PC-3 (cell line): ENCODE measurements around the gene AEBP2. TPM values are rescaled to one million over a fixed set of nuclear protein-coding genes. Genes with fewer than 3 reads are reported as not detected.

Experiments
- ATAC-seq: fragments of 200-7000 bp; cut with Tn5 transposase; 2 replicates; pipeline ENCODE4 v1.9.1; 2020; ENCODE audit warnings: mild to moderate bottlenecking, moderate library complexity
- BruUV-seq: library from RNA; stranded (reverse); fragments of 400-500 nt; replicated peaks from 2 replicates; lab custom pipeline; 2021; lab: Mats Ljungman, UMichigan
- CTCF ChIA-PET: fragments of 300-600 bp; sonication (Branson Sonifier 250); formaldehyde crosslinking; loops from one replicate; lab custom pipeline; 2022; ENCODE audit warnings: antibody characterized with exemption; lab: Charles Lee
- POLR2A ChIA-PET: fragments of 300-600 bp; sonication (Branson Sonifier 250); formaldehyde crosslinking; loops from one replicate; lab custom pipeline; 2022; ENCODE audit warnings: antibody characterized with exemption; ENCODE audit not compliant: unreplicated experiment; lab: Charles Lee
- DNase-seq: peaks from one replicate; pipeline ENCODE4 v3.0.0-alpha.2; 2015
- H2AFZ ChIP-seq: fragments of 300-600 bp; sonication (generic); 2 replicates; pipeline ENCODE4 v1.6.0; 2016; ENCODE audit warnings: antibody characterized with exemption, low read length
- H3F3A ChIP-seq: fragments of 300-600 bp; sonication (generic); one replicate; pipeline ENCODE4 v1.6.0; 2017; ENCODE audit warnings: antibody characterized with exemption, low read length, control low read depth, mild to moderate bottlenecking; ENCODE audit not compliant: unreplicated experiment
- H3K27ac ChIP-seq: fragments of 300-600 bp; sonication (generic); 2 replicates; pipeline ENCODE4 v1.5.1; 2016; ENCODE audit warnings: mild to moderate bottlenecking, low read length
- H3K27me3 ChIP-seq: fragments of 300-600 bp; sonication (generic); 2 replicates; pipeline ENCODE4 v1.6.1; 2016; ENCODE audit warnings: low read length, mixed read lengths
- H3K36me3 ChIP-seq: fragments of 300-600 bp; sonication (generic); 2 replicates; pipeline ENCODE4 v1.6.1; 2016; ENCODE audit warnings: low read depth, mixed run types, low read length, mixed read lengths
- H3K4me1 ChIP-seq: fragments of 300-600 bp; sonication (generic); 2 replicates; pipeline ENCODE4 v1.5.1; 2016; ENCODE audit warnings: low read length; ENCODE audit not compliant: insufficient read depth
- H3K4me2 ChIP-seq: fragments of 300-600 bp; sonication (generic); 2 replicates; pipeline ENCODE4 v1.6.0; 2016; ENCODE audit warnings: low read length
- H3K4me3 ChIP-seq: fragments of 300-600 bp; sonication (generic); 2 replicates; pipeline ENCODE4 v1.5.1; 2016; ENCODE audit warnings: mild to moderate bottlenecking, low read length, mixed read lengths
- H3K79me2 ChIP-seq: fragments of 300-600 bp; sonication (generic); 2 replicates; pipeline ENCODE4 v1.6.1; 2017; ENCODE audit warnings: low read length, mixed read lengths
- H3K9ac ChIP-seq: fragments of 300-600 bp; sonication (generic); 2 replicates; pipeline ENCODE4 v1.6.0; 2016; ENCODE audit warnings: mild to moderate bottlenecking, low read length
- H3K9me2 ChIP-seq: fragments of 300-600 bp; sonication (generic); replicated peaks from 2 replicates; pipeline ENCODE4 v1.6.1; 2016; ENCODE audit warnings: mixed run types, low read length, mixed read lengths
- H3K9me3 ChIP-seq: fragments of 300-600 bp; sonication (generic); 2 replicates; pipeline ENCODE4 v1.6.1; 2016; ENCODE audit warnings: low read length, mixed read lengths
- H4K20me1 ChIP-seq: fragments of 300-600 bp; sonication (generic); 2 replicates; pipeline ENCODE4 v1.6.1; 2016; ENCODE audit warnings: low read length, mixed read lengths
- EZH2 ChIP-seq: fragments of 300-600 bp; sonication (generic); IDR thresholded peaks from one replicate; pipeline ENCODE4 v1.6.1; 2017; ENCODE audit warnings: antibody characterized with exemption, mild to moderate bottlenecking, low read length; ENCODE audit not compliant: unreplicated experiment
- EZH2phosphoT487 ChIP-seq: fragments of 300-600 bp; sonication (generic); IDR thresholded peaks from 2 replicates; pipeline ENCODE4 v1.6.1; 2018; ENCODE audit warnings: mild to moderate bottlenecking, antibody characterized with exemption, low read length, borderline replicate concordance
- intact Hi-C: fragments of 100-400 bp; cut with micrococcal nuclease; formaldehyde crosslinking; loops from 2 replicates; pipeline ENCODE4 v1.9.0; 2023
- total RNA-seq: library from RNA; depleted of rRNA; stranded (reverse); fragments of >200 nt; gene quantifications from 2 replicates; pipeline ENCODE4 v1.2.3, GENCODE V29; 2014
- TF ChIP-seq, protein P1 (sequence below): fragments of 300-600 bp; sonication (generic); conservative IDR thresholded peaks from 2 replicates; pipeline ENCODE4 v1.5.1; 2017; ENCODE audit warnings: antibody characterized with exemption, low read depth, mild to moderate bottlenecking, low read length

Gene AEBP2
- total RNA-seq, 1 experiment from 2014 or later, result 10.2 TPM

DNA sequence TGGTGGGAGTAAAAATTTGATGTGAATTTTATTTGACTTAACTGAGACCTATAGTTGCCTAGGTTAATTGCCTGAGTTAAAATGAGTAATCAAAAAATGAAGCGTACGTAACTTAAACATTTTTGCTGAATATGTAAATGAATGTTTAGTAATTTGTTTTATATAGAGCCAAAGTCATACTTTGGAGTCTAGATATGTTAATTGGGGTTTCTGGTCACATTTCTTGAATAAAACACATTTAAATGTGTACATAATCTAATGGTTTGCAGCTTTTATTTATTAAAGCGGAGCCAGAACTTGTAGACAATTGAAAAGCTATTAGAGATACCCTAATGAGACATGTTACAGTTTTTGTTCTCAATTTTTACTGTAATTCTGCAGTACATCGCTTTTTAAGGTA is 71.2 kb downstream of the AEBP2 start:
- H3K4me1 ChIP-seq, result no peaks in the 10 kb centered on the region; the same call in 1 of the 2 replicates
- no TSS peak for BruUV-seq
- no peak for TF ChIP-seq EZH2
- TF ChIP-seq EZH2phosphoT487, result no peak
- TF ChIP-seq, protein P1, sequence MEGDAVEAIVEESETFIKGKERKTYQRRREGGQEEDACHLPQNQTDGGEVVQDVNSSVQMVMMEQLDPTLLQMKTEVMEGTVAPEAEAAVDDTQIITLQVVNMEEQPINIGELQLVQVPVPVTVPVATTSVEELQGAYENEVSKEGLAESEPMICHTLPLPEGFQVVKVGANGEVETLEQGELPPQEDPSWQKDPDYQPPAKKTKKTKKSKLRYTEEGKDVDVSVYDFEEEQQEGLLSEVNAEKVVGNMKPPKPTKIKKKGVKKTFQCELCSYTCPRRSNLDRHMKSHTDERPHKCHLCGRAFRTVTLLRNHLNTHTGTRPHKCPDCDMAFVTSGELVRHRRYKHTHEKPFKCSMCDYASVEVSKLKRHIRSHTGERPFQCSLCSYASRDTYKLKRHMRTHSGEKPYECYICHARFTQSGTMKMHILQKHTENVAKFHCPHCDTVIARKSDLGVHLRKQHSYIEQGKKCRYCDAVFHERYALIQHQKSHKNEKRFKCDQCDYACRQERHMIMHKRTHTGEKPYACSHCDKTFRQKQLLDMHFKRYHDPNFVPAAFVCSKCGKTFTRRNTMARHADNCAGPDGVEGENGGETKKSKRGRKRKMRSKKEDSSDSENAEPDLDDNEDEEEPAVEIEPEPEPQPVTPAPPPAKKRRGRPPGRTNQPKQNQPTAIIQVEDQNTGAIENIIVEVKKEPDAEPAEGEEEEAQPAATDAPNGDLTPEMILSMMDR, result no peak
- ChIA-PET POLR2A (no interaction called here), CTCF (no interaction called here)
- DNase-seq (no peak), ATAC-seq (no peak)
- no peak overlapping the region for H3K4me2 ChIP-seq
- no peaks in the 10 kb centered on the region for H3K27me3 ChIP-seq
- H3K9me2 ChIP-seq, result no peaks in the 10 kb centered on the region
- H3K36me3 ChIP-seq, result no peaks in the 10 kb centered on the region
- intact Hi-C loops, result no loop called here
- no peak overlapping the region for H3K27ac ChIP-seq
- 0 out of 2 replicates have a peak, but pooled peaks cover 3% of the 10 kb centered on the region for H3K79me2 ChIP-seq
- no peak overlapping the region for H2AFZ ChIP-seq
- H3K4me3 ChIP-seq, result no peak overlapping the region
- H3K9me3 ChIP-seq, result no peaks in the 10 kb centered on the region
- H3K9ac ChIP-seq, result no peak overlapping the region
- no peaks in the 10 kb centered on the region for H3F3A ChIP-seq
- H4K20me1 ChIP-seq, result no peaks in the 10 kb centered on the region

DNA sequence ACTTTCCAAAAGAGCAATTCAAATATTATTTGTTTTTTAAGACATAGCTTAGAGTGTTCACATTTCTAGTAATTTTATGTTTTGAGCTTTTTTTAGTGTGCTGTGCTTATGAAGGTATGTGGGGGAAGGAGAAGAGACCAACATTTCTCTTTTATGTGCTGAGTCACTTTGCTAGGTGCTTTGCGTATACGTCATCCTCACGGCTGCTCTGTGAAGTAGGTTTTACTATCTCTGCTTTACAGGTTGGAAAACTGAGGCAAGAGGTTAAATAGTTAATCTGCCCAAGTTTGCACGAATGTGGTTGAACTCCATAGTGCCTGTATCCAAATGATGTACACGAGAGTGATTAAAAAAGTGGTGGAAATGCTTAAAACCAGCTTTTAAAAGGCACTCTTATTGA is 75.9 kb downstream of the AEBP2 start:
- Histone ChIP-seq H3K9ac (no peak overlapping the region), H2AFZ (no peak overlapping the region), H4K20me1 (no peaks in the 10 kb centered on the region), H3K79me2 (0 out of 2 replicates have a peak, but pooled peaks cover 1% of the 10 kb centered on the region), H3K9me2 (no peaks in the 10 kb centered on the region), H3F3A (peaks cover 5% of the 10 kb centered on the region), H3K4me3 (no peak overlapping the region), H3K9me3 (no peaks in the 10 kb centered on the region), H3K27ac (no peak overlapping the region), H3K4me1 (no peaks in the 10 kb centered on the region; the same call in 1 of the 2 replicates), H3K4me2 (no peak overlapping the region), H3K36me3 (no peaks in the 10 kb centered on the region), H3K27me3 (no peaks in the 10 kb centered on the region)
- CTCF ChIA-PET, result no interaction called here
- TF ChIP-seq, protein P1, result no peak
- no peak for TF ChIP-seq EZH2
- TF ChIP-seq EZH2phosphoT487, result no peak
- POLR2A ChIA-PET, result no interaction called here
- intact Hi-C loops, result no loop called here
- no TSS peak for BruUV-seq
- DNase-seq (no peak), ATAC-seq (no peak)

DNA sequence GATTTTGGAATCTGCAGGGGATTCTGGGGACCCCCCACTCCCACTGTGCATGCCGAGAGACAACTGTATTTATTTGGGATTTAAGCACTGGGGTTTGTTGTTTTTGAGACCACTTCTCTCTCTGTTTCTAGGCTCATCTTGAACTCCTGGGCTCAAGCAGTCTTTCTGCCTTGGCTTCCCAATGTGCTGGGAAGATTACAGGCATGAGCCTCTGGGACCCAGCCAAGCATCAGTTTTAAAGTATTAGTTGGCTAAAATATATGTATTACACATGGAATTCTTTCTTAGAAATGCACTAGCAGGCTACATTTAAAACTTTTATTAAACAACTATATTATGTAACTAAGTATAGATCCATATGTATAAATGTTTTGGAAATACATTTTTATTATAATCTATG is 78.3 kb downstream of the AEBP2 start:
- Histone ChIP-seq H3K27ac (no peak overlapping the region), H3K9me3 (no peaks in the 10 kb centered on the region), H4K20me1 (no peaks in the 10 kb centered on the region), H3K4me3 (no peak overlapping the region), H3K4me2 (no peak overlapping the region), H2AFZ (no peak overlapping the region), H3K9ac (no peak overlapping the region), H3K27me3 (no peaks in the 10 kb centered on the region), H3K4me1 (no peaks in the 10 kb centered on the region; the same call in 1 of the 2 replicates), H3K9me2 (no peaks in the 10 kb centered on the region), H3K79me2 (no peaks in the 10 kb centered on the region), H3F3A (peaks cover 5% of the 10 kb centered on the region), H3K36me3 (no peaks in the 10 kb centered on the region)
- TF ChIP-seq EZH2phosphoT487 (no peak), EZH2 (no peak)
- TF ChIP-seq, protein P1, result no peak
- intact Hi-C loops, result no loop called here
- BruUV-seq, result no TSS peak
- ChIA-PET POLR2A (no interaction called here), CTCF (no interaction called here)
- no peak for DNase-seq
- ATAC-seq, result no peak
